Heart left ventricle (tissue), 13 donors: ENCODE measurements around the gene TRPM3.

Experiments
- POLR2A ChIP-seq, 2 donors: fragments of 450-650 bp; IDR thresholded peaks; one replicate each; pipeline ENCODE4 v1.6.1; 2017; ENCODE audit warnings: antibody characterized with exemption in 2 of 2, mild to moderate bottlenecking in 2 of 2, moderate library complexity in 2 of 2
- TF ChIP-seq, protein P1 (sequence below), 12 donors: fragments of 200-600 bp; sonication (generic) in 4 of 12; IDR thresholded peaks; one replicate each; pipeline versions ENCODE4 v1.5.0 to v1.8.0; 2018 to 2022; ENCODE audit warnings: antibody characterized with exemption in 12 of 12, mild to moderate bottlenecking in 5 of 12
- donor health status: ischemic (EF 13 %, LVEDD 7.1; RV severe dilation, severe dysfunction).
- donor health status: DM: no; HTN: yes; CAD: no.
- donor health status: DM: no; HTN: no; CAD: no.
- donor health status: ischemic (EF 25% LVEDD 6.9; RV normal size, moderate dysfunction).
- donor health status: ischemic (EF 25% LVEDD 5.7; RV mildly dilated, moderate dysfunction).
- donor health status: ischemic (EF 35%, LVEDD 5.7; RV mildly dilated, moderate dysfunction).
- donor health status: nonischemic (EF 11% LVEDD 7.7; RV severe dilation, severe dysfunction).
- donor health status: DM: yes; HTN: yes; CAD: no.
- donor health status: PGD.
- donor health status: ischemic (EF 29% LVEDD 5.4; RV normal size, mild dysfunction).
- donor health status: nonischemic (EF 23%, LVEDD 6.1; RV moderate dilation, normal function).

DNA sequence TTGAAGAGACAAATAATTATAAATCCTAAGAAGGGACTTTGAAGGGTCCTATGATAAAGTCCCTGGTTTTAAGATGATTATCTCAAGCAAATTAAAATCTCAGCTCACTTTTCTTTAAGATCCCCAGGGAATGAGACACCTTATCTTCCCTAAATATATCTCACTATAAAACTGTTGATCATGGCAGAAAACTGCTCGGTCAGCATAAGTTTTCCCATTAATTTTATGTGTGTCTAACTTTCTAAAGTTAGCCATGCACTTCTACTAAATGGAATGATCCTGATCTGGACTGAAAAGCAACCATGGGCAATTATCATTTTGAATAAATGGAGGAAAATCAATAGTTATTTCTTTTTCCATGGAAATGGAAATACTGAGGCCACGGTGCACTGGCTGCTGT lies 314.5 kb downstream of the TRPM3 start:
- TF ChIP-seq, protein P1, sequence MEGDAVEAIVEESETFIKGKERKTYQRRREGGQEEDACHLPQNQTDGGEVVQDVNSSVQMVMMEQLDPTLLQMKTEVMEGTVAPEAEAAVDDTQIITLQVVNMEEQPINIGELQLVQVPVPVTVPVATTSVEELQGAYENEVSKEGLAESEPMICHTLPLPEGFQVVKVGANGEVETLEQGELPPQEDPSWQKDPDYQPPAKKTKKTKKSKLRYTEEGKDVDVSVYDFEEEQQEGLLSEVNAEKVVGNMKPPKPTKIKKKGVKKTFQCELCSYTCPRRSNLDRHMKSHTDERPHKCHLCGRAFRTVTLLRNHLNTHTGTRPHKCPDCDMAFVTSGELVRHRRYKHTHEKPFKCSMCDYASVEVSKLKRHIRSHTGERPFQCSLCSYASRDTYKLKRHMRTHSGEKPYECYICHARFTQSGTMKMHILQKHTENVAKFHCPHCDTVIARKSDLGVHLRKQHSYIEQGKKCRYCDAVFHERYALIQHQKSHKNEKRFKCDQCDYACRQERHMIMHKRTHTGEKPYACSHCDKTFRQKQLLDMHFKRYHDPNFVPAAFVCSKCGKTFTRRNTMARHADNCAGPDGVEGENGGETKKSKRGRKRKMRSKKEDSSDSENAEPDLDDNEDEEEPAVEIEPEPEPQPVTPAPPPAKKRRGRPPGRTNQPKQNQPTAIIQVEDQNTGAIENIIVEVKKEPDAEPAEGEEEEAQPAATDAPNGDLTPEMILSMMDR (IDR thresholded peaks at IDR 0.05): no peak
- TF ChIP-seq POLR2A (IDR thresholded peaks at IDR 0.05): no peak
